Measurements from ENCODE around the gene TTLL12.
A peak's percentile ranks its signal among the peaks of the same experiment; 100 is the strongest.
"Not testable (repeated sequence)": the region's sequence is repeated elsewhere in the genome, so short reads cannot be mapped to it uniquely, and the experiment has no call there.

Gene TTLL12

DNA sequence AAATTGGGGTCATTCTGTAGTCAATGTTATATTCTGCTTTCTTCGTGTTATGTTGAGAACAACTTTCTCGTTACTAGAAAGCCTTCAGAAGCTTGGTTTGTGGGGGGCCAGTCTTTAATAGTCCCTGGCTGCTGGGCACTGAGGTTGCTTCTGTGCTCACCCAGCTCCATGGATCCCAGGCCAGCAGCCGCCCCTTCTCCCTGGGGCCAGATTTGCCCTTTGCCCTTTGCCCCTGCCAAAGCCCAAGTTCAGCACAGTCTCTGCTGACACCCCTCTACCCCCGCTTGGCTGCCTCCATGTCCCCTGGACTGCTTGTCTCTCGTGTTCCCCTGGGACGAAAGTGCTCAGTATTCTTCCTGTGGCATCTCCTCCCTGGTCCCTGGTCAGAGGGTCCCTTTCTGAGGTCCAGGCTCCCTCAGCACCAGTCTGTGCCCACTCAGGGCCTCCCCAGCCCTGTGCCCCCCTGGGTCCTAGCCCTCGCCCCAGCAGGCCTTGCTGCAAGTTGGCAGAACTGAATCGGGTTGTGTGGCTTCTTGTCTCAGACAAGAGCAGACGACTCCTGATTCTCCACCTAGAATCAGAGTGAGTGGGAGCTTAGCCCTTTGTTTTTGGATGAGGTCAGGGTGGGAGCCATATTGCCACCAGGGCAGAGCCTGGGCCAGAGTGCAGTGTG is 28.9 kb downstream of the TTLL12 start:
- no peak for DNase-seq (ENCODE audit: low read depth in 2 of 3, low spot score in 1 of 3)

DNA sequence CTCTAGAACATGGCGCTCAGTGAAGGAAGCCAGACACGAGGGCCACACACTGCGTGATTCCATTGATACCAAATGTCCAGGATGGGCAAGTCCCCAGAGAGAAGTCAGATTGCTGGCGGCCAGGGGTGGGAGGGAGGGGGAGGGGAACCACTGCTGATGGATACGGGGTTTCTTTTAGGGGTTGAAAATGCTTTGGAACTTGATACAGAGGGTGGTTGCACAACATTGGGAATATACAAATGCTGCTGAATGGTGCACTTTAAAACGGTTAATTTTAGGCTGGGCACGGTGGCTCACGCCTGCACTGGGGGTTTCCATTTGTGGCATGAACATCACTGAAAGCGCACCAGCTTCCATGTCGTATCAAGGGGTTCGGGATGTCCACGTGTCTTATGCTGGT is 30.5 kb downstream of the TTLL12 start:
- no peak for DNase-seq (ENCODE audit: low read depth in 2 of 3, low spot score in 1 of 3)

- no peak for DNase-seq (ENCODE audit: low read depth in 2 of 3, low spot score in 1 of 3)
Measured at GRCh38 chr22:43155789-43156188, 31.1 kb downstream of the TTLL12 start.

DNA sequence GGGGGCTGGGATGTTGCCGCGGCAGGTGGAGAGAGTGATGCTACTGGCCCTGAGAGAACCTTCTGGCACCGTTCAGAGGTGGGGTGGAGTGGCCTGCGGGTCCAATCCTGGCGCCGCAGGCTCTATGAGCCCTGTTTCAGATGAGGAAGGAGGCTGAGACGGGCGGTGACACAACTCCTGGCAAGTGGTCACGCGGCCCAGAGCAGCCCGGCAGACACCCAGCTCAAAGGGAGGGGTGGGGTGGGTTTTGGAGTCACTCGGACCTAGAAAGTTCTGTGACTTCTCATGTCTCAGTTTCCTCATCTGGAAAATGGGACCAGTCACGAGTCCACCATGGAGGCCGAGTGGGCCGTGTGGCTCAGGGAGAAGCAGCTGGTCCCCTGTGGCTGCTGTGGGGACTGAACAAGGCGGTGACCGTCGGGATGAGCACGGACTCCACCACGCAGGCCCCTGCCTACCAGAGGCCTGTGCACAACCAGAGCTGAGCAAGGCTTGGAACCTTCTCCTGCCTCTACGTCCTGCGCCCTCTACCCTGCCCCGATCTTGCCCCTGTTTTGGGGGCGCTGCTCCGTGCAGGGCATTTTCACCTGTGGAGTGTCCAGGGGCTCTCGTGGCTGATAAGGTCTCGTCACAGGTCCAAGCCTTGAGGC is 31.9 kb downstream of the TTLL12 start:
- no peak for DNase-seq (ENCODE audit: low read depth in 2 of 3, low spot score in 1 of 3)

DNA sequence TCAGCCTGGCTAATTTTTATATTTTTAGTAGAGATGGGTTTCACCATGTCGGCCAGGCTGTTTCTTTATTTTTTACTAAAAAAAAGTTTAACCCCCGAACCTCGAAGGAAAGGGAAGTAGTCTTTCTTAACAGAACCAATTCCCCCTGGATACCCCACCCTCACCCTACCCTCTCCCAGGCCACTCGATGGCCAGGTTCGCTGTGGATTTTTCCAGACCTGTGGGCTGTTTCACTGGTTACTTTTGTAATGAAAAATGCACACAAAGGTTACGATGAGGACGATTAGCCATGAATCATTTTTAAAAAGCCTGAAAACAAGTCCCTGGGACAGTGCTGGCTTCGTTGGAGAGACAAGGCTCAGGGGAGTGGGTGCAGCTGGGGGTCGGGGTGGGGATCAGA is 33.0 kb downstream of the TTLL12 start:
- no peak for DNase-seq (ENCODE audit: low read depth in 2 of 3, low spot score in 1 of 3)

DNA sequence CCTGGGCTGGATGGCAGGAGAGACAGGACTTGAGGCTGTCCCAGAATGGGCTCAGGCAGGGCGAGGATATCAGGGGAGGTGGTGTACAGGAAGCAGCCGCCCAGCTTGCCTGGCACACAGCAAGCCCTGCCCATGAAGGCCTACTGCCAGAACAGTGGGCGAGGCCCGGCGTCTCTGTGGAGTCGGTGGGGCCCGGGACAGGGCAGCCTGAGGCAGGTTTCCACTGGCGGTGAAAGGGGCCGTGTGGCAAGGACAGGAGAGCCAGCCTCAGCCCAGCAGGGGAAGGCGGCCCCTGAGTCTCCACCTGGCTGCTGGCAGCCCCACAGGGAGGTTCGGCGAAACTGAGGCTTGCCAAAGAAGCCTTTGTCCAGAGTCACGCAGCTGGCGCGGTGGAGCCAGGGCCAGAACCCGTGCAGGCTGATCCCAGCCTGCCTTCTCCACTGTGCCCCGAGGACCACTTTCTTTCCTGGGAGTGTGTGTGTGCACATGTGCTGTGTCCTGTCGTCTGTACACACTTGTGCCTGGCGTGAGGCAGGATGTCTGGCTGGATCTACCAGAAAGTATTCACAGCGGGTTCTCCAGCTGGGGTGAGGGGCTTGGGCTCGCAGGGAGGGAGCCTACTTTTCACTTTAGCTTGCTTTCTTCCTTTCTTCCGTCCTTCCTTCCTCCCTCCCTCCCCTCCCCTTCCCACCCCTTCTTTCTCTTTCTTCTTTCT is 34.4 kb downstream of the TTLL12 start:
- DNase-seq (ENCODE audit: low read depth in 2 of 3, low spot score in 1 of 3), result peak; percentile 31 to 41 (median 35)

DNA sequence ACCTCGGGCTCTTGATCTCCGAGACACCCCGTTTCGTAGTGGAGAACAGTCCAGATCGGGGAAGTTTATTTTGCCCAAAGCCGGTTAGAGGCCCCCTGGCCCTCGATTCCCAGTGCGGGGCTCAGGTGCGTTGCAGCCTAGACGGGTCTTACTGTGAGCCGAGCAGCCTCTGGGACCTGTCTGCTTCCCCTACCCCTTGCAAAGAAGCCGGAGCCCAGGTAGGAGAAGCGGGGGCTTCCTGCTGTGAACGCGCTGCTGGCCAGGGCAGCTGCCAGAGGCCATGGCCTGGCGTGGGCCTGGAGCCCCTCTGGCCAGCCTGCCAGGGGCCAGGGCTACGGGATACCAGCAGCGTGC is 35.0 kb downstream of the TTLL12 start:
- DNase-seq (ENCODE audit: low read depth in 2 of 3, low spot score in 1 of 3), result no peak

GRCh38 chr22:43151251-43152002 is 35.5 kb downstream of the TTLL12 start, which contains the start of gene TSPO:
TSPO (plus strand) TSS chr22:43151559; CDS start chr22:43159239, 7,680 bp downstream.
- DNase-seq (ENCODE audit: low read depth in 2 of 3, low spot score in 1 of 3), result peak in 2 of 3 donors; percentile 48 to 54

DNA sequence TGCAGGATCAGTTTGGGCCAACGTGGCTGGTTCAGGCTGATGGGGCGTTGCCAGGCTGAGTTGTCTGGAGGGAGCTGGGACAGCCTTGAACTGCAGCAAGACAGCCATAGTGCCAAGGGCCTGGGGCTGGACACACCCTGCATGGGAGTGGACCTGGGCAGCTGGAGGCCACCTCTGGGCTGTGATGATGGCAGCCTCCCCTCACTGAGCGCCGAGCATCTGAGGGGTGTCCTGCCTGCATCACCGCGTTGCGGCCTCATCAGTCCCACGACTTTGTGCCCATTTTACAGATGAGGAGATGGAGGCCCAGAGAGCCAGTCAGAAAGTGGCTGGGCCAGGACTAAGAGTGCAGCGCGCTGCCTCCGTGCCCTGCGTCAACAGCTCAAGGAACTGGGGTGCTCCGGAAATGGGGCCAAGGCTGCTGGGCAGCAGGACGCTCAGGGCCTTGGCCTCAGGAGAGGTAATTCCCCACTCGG is 36.2 kb downstream of the TTLL12 start:
- DNase-seq (ENCODE audit: low read depth in 2 of 3, low spot score in 1 of 3), result no peak

DNA sequence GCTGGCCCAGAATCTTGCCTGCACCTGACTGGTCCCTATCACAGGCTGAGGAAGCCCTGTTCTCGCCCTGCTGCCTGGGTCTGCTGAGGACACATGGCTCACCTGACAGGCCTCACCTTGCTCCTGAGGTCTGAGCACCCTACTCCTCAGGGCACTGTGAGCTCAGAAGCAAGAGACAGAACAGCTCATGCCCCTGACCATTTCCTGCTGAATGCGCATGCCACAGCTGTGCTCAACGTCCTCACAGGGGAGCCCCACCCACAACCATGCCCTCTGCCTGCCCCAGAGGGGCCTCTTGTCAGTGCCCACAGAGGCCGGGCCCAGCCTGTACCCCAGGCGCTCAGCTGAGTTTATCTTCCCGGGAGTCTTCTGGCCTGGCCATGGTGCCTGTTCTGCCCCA is 38.4 kb downstream of the TTLL12 start:
- DNase-seq (ENCODE audit: low read depth in 2 of 3, low spot score in 1 of 3), result no peak

DNA sequence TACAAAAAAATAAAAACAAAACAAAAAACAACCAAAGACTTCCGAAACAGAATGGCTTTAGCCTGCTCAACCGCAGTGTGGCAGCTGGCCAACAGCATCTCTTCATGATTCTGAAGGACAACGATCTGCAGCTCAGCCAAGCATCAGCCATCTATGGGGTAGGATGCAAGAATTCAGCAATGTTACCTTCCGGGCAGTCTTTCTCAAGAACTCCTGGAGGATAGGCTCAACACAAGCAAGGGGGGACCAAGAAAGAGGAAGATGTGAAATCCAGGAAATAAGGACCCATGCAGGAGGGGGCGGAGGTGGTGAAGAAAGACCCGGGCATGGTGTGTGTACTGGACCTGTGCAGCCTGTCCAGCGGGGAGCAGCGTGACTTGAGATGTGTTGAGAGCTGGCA is 39.1 kb downstream of the TTLL12 start:
- no peak for DNase-seq (ENCODE audit: low read depth in 2 of 3, low spot score in 1 of 3)

GRCh38 chr22:43146332-43146731 is 40.6 kb downstream of the TTLL12 start:
- not testable (repeated sequence) for DNase-seq (ENCODE audit: low read depth in 2 of 3, low spot score in 1 of 3)

GRCh38 chr22:43145371-43145770 is 41.6 kb downstream of the TTLL12 start:
- DNase-seq (ENCODE audit: low read depth in 2 of 3, low spot score in 1 of 3), result not testable (repeated sequence)

- DNase-seq (ENCODE audit: low read depth in 2 of 3, low spot score in 1 of 3), result no peak
Measured at GRCh38 chr22:43144949-43145348, 42.0 kb downstream of the TTLL12 start.

- DNase-seq (ENCODE audit: low read depth in 2 of 3, low spot score in 1 of 3), result peak; percentile 60 to 75 (median 70)
Measured at GRCh38 chr22:43142880-43143562, 43.9 kb downstream of the TTLL12 start, which contains the start of gene MCAT. MCAT (minus strand) TSS chr22:43143398; CDS start chr22:43143348, 50 bp downstream.

DNA sequence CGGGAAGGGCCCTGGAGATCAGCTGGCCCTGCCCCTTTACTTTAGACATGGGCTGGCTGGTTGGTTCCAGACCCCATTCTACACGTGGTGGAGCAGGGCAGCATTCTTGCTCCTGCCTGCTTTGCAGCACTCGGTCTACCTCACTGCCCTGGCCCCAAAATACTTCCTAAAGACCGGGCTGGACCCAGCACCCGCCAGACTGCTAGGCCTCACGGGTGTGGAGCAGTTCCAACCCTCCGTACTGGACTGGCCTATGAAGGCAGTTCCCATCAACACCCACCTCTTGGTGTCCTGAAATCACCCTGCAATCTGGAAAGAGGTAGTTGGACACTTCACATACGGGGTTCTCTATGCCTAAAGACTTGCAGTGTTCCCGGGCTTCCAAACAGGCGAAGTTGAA is 50.1 kb downstream of the TTLL12 start:
- DNase-seq (ENCODE audit: low read depth in 2 of 3, low spot score in 1 of 3), result no peak

- DNase-seq (ENCODE audit: low read depth in 2 of 3, low spot score in 1 of 3), result no peak
Measured at GRCh38 chr22:43136255-43136654, 50.7 kb downstream of the TTLL12 start.

- no peak for DNase-seq (ENCODE audit: low read depth in 2 of 3, low spot score in 1 of 3)
Measured at GRCh38 chr22:43135565-43135964, 51.4 kb downstream of the TTLL12 start.

DNA sequence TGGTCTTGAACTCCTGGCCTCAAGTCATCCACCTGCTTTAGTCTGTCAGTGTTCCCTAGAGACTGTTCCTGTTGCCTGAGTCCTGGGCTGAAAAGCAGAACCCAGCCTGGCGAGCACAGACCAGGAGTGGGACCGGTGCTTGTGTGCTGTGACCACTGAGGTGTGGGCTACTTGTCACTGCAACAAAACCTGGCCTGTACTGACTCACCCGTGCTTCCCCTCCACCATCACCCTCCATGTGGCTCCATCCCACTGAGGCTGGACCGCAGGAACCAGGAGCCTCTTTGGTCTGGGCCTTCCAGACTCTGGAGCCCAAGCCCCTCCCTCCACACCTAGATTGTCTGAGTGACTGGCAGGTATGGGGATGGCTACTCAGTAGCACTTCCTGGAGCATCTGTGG is 52.4 kb downstream of the TTLL12 start:
- no peak for DNase-seq (ENCODE audit: low read depth in 2 of 3, low spot score in 1 of 3)

DNA sequence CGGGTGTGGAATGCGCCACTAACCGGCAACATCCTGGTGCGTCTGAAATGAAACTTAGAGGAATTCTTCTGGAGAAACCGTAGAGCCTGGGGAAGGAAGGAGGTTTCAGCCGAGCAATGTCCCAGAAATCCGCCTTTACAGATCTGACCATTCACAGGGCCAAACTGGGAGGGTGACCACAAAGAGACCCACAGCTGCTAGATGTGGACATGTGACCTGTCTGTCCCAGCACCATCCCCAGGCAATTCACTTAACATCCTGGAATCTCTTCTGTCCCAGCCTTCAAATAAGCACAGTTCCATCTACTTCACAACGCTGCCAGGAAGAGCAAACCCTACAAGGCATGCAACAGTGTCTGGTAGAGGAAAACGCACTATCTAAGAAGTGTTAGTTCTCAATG is 53.5 kb downstream of the TTLL12 start:
- no peak for DNase-seq (ENCODE audit: low read depth in 2 of 3, low spot score in 1 of 3)

Measured in stimulated activated CD4-positive, alpha-beta T cell treated with anti-CD3 and anti-CD28 coated beads, Interleukin-12 subunit alpha, Interleukin-12 subunit beta, amount 100 ng/mL, for 48 hours (primary cell).